SK-MEL-5 (cell line): ENCODE measurements around the gene NELL1. TPM values are rescaled to one million over a fixed set of nuclear protein-coding genes. Genes with fewer than 3 reads are reported as not detected.
"Not testable (repeated sequence)": the region's sequence is repeated elsewhere in the genome, so short reads cannot be mapped to it uniquely, and the experiment has no call there.

ENCODE experiments used
- DNase-seq: peaks from one replicate; pipeline ENCODE4 v3.0.0-alpha.2; 2016; ENCODE audit warnings: low read depth, low spot score
- in situ Hi-C: cut with HindIII; loops from 2 replicates; pipeline ENCODE4 v1.10.0; 2016; ENCODE audit warnings: low sequenced_read_pairs, high pct_unique_total_duplicates, low pct_unique_long_range_greater_than_20kb
- total RNA-seq: library from RNA; depleted of rRNA; stranded (reverse); fragments of >200 nt; shearing (Covaris generic); gene quantifications from 2 replicates; pipeline ENCODE4 v1.2.3, GENCODE V29; 2014

NELL1 gene
- total RNA-seq, 1 experiment from 2014 or later: not detected

DNA sequence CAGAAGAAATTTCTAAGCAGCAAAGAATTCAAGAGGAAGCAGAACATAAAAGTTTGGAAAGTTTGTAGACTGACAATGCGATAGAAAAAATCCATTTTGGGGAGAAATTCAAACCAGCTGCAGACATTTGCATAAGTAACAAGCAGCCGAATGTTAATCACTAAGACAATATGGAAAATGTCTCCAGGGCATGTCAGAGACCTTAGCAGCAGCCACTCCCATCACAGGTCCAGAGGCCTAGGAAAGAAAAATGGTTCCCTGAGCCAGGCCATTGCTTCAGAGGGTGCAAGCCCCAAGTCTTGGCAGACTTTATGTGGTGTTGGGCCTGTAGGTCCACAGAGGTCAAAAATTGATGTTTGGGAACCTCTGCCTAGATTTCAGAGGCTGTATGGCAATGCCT, 155.4 kb downstream of the NELL1 start:
- DNase-seq: no peak
- in situ Hi-C loops: no loop called here

DNA sequence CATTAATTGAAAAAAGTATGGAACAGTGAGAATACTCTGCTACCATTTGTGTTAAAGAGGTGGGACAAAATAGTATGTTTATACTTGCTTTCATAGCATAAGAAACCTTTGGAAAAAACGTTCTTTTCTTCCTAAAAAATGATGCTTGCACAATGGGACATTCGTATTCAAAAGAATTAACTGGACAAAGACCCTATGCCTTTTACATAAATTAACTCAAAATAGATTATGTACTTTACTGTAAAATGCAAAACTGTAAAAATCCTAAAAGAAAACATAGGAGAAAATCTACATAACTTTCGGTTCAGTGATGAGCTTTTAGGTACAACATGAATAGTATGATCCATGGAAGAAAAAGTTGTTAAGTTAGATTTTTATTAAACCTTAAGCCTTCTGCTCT, 166.2 kb downstream of the NELL1 start:
- DNase-seq: no peak
- in situ Hi-C loops: no loop called here

DNA sequence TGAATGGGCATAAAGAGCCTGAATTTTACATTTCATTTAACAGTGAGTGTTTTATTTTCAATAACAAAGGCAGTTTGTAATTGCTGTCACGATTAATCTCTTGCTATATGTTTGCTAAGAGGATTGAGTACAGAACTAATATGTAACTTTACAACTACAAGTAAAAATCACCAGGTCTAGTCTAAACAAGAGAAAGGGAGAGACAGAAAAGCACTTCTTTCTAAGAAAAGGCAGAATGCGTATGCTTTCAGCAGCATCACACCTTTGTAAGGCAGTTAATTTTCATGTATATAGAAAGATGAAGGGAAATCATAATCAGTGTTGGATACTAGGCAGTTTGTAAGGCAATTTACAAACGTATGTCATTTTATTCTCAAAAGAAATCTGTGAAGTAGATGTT, 169.8 kb downstream of the NELL1 start:
- DNase-seq: no peak
- in situ Hi-C loops: no loop called here

GRCh38 chr11:20840341-20840740, 171.0 kb downstream of the NELL1 start:
- DNase-seq: no peak
- in situ Hi-C loops: no loop called here

DNA sequence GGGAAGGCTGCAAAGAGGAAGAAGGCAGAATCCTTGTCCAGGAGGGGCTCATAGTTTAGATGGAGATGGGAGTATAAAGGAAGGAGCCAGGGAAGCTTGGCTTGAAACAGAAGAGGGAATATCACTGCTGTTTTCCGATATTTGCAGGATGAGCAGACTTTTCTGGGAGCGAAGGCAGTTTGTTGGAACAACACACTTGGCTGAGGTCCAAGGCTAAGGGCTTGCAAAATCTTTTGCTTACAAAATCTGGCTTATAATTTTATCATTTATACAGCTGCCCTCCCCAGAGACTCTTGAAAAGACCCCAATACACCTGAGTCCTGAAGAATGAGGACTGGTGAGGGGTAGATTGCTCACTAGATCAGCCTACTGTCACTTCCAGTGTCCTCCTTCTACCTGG, 174.8 kb downstream of the NELL1 start:
- DNase-seq: no peak
- in situ Hi-C loops: no loop called here

DNA sequence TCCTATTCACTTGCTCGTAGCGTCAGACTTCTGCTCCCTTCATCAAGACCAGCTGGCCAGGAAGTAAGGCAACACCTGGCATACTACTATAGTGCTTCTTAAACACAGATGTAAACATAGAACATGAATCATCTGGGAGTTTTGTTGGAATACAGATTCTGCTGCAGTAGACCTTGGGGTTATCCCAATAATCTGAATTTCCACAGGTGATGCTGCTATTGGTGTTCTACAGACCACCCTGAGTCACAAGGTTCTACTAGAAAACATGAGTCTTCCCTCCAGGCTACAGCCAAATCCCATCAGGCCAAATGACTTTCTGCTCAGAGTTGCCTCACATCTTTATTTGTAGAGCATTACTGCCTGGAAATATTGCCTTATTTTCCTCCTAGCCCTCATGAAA, 175.2 kb downstream of the NELL1 start:
- in situ Hi-C loops: no loop called here
- no peak for DNase-seq

DNA sequence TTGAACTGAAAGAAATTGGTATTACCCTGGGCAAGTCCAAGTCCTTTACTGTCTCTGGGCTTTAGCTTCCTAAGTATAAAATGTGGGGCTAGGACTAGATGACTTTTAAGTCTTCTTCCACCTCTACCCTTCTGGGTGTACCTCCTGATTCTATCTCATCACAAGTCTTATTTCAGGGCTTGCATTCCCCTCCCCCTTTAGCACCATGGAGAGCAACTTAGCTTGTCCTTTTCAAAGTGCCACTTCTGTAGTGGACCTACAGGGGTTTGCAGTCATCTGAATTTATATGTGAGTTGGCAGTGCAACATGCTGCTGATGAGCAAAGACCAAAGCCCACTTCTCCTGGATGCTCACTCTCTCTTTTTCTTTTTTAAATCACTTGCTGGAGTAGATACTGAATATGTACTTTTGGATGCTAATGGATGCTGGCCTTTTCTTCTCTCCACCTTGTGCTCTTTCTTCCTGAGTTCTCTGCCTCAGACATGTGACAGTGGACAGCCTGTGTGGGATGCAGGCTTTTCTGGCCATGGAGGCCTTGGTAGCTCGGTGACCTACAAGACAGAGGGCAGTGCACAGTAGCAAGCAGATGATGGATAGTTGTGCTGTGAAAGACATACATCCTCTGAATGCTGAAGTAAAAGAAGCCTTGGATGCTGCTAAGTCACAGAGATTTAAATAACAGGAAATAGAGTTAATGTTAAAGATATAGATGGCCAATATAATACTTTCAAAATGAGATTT, 185.0 kb downstream of the NELL1 start:
- in situ Hi-C loops: no loop called here
- DNase-seq: no peak

DNA sequence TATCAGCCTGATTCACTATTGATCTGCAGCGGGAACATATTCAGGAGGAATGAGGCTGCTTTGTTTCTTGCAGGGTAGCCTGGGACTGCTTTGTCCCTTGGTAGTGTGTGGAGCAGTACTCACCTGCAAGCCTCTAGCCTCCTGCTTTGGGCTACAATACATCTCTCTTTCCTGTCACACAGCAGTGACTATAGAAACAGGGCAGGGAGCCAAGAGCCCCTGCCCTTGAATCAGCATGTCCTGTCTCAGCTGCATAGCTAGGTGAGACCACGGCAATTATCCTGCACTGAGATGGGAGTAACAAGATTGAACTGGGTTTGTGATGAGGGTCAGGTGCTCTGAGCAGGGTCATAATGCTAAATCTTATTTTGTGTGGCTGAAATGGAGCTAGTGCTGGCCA, 191.9 kb downstream of the NELL1 start:
- DNase-seq: no peak
- in situ Hi-C loops: no loop called here

GRCh38 chr11:20862263-20862662, 192.9 kb downstream of the NELL1 start:
- in situ Hi-C loops, DNase-seq: not testable (repeated sequence)

- in situ Hi-C loops: no loop called here
- no peak for DNase-seq
Measured at GRCh38 chr11:20864628-20865027, 195.2 kb downstream of the NELL1 start.

GRCh38 chr11:20865161-20865560, 195.8 kb downstream of the NELL1 start:
- no peak for DNase-seq
- in situ Hi-C loops: no loop called here

- in situ Hi-C loops: no loop called here
- no peak for DNase-seq
Measured at GRCh38 chr11:20869123-20869522, 199.7 kb downstream of the NELL1 start.

DNA sequence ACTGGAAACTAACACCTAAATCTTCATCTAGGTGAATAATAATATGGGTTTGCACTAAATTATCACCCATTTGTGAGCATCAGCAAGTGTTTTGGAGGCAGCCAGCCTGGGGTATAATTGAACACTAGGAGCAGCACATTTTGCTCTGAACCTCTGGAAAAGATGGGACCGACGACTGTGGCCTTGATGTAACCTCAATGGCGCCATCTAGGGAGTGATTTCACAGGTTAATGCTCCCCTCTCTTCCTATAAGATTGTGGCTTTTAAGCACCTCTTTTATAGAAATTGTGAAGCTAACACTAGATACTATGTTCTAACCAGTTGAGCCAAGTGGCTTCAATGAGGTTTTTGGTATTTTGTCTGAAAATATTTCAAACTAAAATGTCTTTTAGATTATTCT, 203.7 kb downstream of the NELL1 start:
- DNase-seq: peak; percentile 78
- in situ Hi-C loops: no loop called here

- in situ Hi-C loops: no loop called here
- DNase-seq: no peak
Measured at GRCh38 chr11:20874358-20874757, 205.0 kb downstream of the NELL1 start.

DNA sequence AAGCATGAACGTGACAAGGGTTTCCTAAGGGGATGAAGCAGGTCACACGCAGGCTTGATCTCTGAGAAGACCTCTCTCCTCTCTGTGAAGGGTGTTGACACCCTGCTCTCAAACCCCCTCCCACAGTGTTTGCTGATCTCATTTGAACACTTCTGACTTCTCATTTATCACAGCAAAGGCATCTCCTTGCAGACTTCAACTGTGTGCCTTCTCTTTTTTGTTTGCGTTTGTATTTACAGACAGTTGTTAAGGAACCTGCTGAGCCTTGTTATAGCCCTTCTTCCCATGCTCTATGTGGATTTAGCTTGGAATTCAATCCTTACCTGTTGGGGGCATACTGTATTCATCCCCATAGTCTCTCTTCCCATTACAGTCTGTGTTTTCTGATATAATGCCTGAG, 206.5 kb downstream of the NELL1 start:
- in situ Hi-C loops: no loop called here
- no peak for DNase-seq

DNA sequence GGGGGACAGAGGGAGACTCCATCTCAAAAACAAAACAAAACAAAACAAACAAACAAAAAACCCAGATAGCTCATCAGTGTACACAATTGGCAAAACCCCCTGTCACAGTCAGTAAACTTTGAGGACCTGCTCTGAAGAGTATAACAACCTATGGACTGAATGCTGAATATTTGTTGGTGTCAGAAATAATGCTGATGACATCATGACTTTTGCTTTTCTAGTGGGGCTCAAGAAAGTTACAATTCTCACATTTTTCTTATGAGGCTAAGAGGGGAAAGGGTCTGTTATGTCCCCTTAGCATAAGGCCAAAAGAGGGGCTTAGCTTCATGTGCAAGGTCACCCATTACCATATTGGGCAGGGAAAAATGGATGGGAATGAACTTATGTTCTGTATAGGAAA, 207.4 kb downstream of the NELL1 start:
- in situ Hi-C loops: no loop called here
- no peak for DNase-seq

GRCh38 chr11:20880094-20880493, 210.7 kb downstream of the NELL1 start:
- in situ Hi-C loops: no loop called here
- DNase-seq: no peak

- no peak for DNase-seq
- in situ Hi-C loops: no loop called here
Measured at GRCh38 chr11:20881328-20882079, 212.1 kb downstream of the NELL1 start.

DNA sequence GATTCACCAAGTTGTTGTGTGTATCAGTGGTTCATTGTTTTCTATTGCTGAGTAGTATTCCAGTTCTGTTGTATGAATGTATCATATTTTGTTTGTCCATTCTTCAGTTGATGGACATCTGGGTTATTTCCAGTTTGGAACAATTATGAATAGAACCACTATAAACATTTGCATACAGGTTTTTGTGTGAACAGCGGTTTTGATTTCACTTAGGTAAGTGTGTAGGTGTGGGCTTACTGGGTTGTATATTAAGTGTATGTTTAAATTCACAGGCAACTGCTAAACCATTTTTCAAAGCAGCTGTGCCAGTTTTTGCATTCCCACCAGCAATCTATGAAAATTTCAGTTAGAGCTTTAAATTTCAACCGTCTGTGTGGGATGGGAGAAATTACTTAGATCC, 217.8 kb downstream of the NELL1 start:
- in situ Hi-C loops: no loop called here
- no peak for DNase-seq
